Body of pancreas (tissue), 4 donors: Measurements from ENCODE around the gene MGMT.

Source experiments
- CTCF ChIP-seq, 7 experiments: fragments of 450-650 bp in 4 of 7; fragments of 200-600 bp in 3 of 7; sonication (generic) in 3 of 7; IDR thresholded peaks; one replicate each; pipeline ENCODE4 v1.5.1; 2016 to 2019; ENCODE audit warnings: antibody characterized with exemption in 7 of 7
- POLR2A ChIP-seq, 3 donors: fragments of 450-650 bp; IDR thresholded peaks; one replicate each; pipeline ENCODE4 v1.6.1; 2016; ENCODE audit warnings: antibody characterized with exemption in 3 of 3, mild to moderate bottlenecking in 2 of 3

GRCh38 chr10:129677377-129677927 is 210.4 kb downstream of the MGMT start:
- TF ChIP-seq CTCF (IDR thresholded peaks at IDR 0.05) (no peak), POLR2A (IDR thresholded peaks at IDR 0.05) (no peak)
